Retinal pigment epithelial cell (primary cell): Measurements from ENCODE around the gene BDNF.

ENCODE experiments used
- DNase-seq: peaks from one replicate; pipeline ENCODE4 v3.0.0-alpha.2; 2010; ENCODE audit warnings: low read depth
- H3K4me3 ChIP-seq: 2 replicates; pipeline ENCODE4 v1.5.1; 2011; ENCODE audit warnings: mild to moderate bottlenecking, low read length, control low read depth, moderate library complexity
- CTCF ChIP-seq: conservative IDR thresholded peaks from 2 replicates; pipeline ENCODE4 v1.5.1; 2011; ENCODE audit warnings: low read depth, low read length, control low read depth, inconsistent platforms

BDNF gene

GRCh38 chr11:27688076-27688475 is 12.2 kb downstream of the BDNF start:
- H3K4me3 ChIP-seq = no peak overlapping the region
- DNase-seq = no peak
- no peak for TF ChIP-seq CTCF

- H3K4me3 ChIP-seq = no peak overlapping the region
- no peak for DNase-seq
- TF ChIP-seq CTCF = no peak
Observed at GRCh38 chr11:27681664-27682063, 18.6 kb downstream of the BDNF start.

- TF ChIP-seq CTCF = no peak
- H3K4me3 ChIP-seq = no peak overlapping the region
- no peak for DNase-seq
Observed at GRCh38 chr11:27679136-27680015, 20.9 kb downstream of the BDNF start.

- DNase-seq = no peak
- H3K4me3 ChIP-seq = no peak overlapping the region
- no peak for TF ChIP-seq CTCF
Observed at GRCh38 chr11:27678242-27678641, 22.0 kb downstream of the BDNF start.

- TF ChIP-seq CTCF = no peak
- no peak overlapping the region for H3K4me3 ChIP-seq
Observed at GRCh38 chr11:27677108-27677507, 23.1 kb downstream of the BDNF start.

GRCh38 chr11:27673979-27674663 is 26.1 kb downstream of the BDNF start:
- no peak overlapping the region for H3K4me3 ChIP-seq
- no peak for DNase-seq
- TF ChIP-seq CTCF = no peak

More at GRCh38 chr11:27677108-27677507, 23.1 kb downstream of the BDNF start:
- no peak for DNase-seq
